HEK293 (cell line): ENCODE measurements around the gene MTMR3.

Source experiments
- GLI4 ChIP-seq: fragments of 450-650 bp; formaldehyde crosslinking; IDR thresholded peaks from 2 replicates; pipeline ENCODE4 v1.5.1; 2016; ENCODE audit warnings: missing biosample characterization, missing genetic modification characterization
- HOXA7 ChIP-seq: sonication (generic); formaldehyde crosslinking; IDR thresholded peaks from 2 replicates; pipeline ENCODE4 v1.8.1; 2022; ENCODE audit warnings: missing genetic modification reagents, borderline replicate concordance
- REST ChIP-seq: fragments of 450-650 bp; formaldehyde crosslinking; IDR thresholded peaks from 2 replicates; pipeline ENCODE4 v1.5.1; 2016; ENCODE audit warnings: missing biosample characterization, missing genetic modification characterization
- TCF7L2 ChIP-seq: IDR thresholded peaks from 2 replicates; pipeline ENCODE4 v1.6.1; 2011; ENCODE audit warnings: low read depth, mild to moderate bottlenecking, inconsistent platforms, low read length, moderate library complexity, borderline replicate concordance
- ZBTB20 ChIP-seq: fragments of 450-650 bp; formaldehyde crosslinking; IDR thresholded peaks from 2 replicates; pipeline ENCODE4 v1.5.1; 2016; ENCODE audit warnings: missing biosample characterization, missing genetic modification characterization
- ZBTB49 ChIP-seq: fragments of 450-650 bp; formaldehyde crosslinking; IDR thresholded peaks from 2 replicates; pipeline ENCODE4 v1.5.1; 2016; ENCODE audit warnings: missing biosample characterization, missing genetic modification characterization, low read depth
- ZEB2 ChIP-seq: fragments of 450-650 bp; formaldehyde crosslinking; IDR thresholded peaks from 2 replicates; pipeline ENCODE4 v1.5.1; 2016; ENCODE audit warnings: missing biosample characterization, missing genetic modification characterization
- ZNF274 ChIP-seq, 2 experiments: fragments of 200-500 bp in 1 of 2; fragments of 450-650 bp in 1 of 2; sonication (Bioruptor generic) in 1 of 2; formaldehyde crosslinking in 1 of 2; IDR thresholded peaks; 2 replicates each; pipeline versions ENCODE4 v1.5.1 to v1.6.1; 2014 to 2016; ENCODE audit warnings: borderline replicate concordance in 1 of 2, inconsistent platforms in 1 of 2, low read length in 1 of 2, missing biosample characterization in 1 of 2, missing genetic modification characterization in 1 of 2
- ZNF280D ChIP-seq: fragments of 450-650 bp; formaldehyde crosslinking; IDR thresholded peaks from 2 replicates; pipeline ENCODE4 v1.5.1; 2016; ENCODE audit warnings: missing biosample characterization, missing genetic modification characterization
- ZNF518A ChIP-seq: fragments of 450-650 bp; formaldehyde crosslinking; conservative IDR thresholded peaks from 2 replicates; pipeline ENCODE4 v1.5.1; 2016; ENCODE audit warnings: low read depth, missing biosample characterization, missing genetic modification characterization
- ZNF654 ChIP-seq: fragments of 450-650 bp; formaldehyde crosslinking; IDR thresholded peaks from 2 replicates; pipeline ENCODE4 v1.5.1; 2016; ENCODE audit warnings: low read depth, missing biosample characterization, missing genetic modification characterization
- ZNF747 ChIP-seq: fragments of 450-650 bp; formaldehyde crosslinking; IDR thresholded peaks from 2 replicates; pipeline ENCODE4 v1.5.1; 2016; ENCODE audit warnings: missing biosample characterization, missing genetic modification characterization
- TF ChIP-seq, protein P1 (sequence below): fragments of 450-650 bp; formaldehyde crosslinking; IDR thresholded peaks from 2 replicates; pipeline ENCODE4 v1.5.1; 2016; ENCODE audit warnings: missing biosample characterization, missing genetic modification characterization

DNA sequence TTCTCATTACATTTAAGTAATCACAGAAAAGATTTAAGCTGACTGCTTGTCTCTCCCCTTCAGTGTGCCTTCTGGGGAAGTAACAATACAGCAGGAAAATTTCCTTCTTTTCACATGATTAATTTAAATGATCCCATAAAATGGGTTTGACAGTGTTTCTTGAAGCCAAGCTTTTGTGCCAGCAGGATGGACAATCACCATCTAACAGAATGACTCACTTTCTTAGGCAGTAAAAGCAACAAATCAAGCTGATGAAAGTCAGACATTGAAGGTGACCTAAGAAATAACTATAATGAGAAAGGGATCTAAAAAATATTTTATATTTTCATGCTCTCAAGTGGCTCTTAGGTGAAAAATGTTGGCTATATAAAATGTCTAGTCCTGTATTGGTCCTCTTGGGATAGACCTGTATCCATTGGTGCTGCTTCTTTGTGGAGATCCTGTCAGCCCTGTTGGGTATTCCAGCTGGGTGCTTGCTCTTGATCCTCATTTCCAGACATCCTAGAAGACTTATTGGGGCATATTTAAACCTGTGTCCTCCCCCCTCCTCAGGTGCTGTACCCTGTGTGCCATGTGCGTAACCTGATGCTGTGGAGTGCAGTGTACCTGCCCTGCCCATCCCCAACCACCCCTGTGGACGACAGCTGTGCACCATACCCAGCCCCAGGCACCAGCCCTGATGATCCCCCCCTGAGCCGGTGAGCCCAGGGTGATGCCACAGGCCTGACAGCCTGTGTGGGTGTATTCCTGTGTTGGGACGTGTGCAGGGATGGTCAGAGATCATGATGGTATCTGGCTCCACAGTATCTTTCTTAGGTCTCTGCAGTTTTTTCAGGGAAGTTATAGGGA is 134.6 kb downstream of the MTMR3 start:
- TF ChIP-seq ZNF747 (no peak), TCF7L2 (no peak), ZEB2 (tag by site-specific recombination) (no peak), ZNF274 (IDR thresholded peaks at IDR 0.05; ENCODE audit: low read length) (no peak), ZNF274 (tag by site-specific recombination; IDR thresholded peaks at IDR 0.05; ENCODE audit: borderline replicate concordance) (no peak), GLI4 (tag by site-specific recombination) (no peak), ZNF518A (tag by site-specific recombination) (no peak), ZBTB49 (tag by site-specific recombination) (no peak), ZNF654 (tag by site-specific recombination) (no peak), HOXA7 (CRISPR knock-in tag) (no peak), ZNF280D (no peak), ZBTB20 (tag by site-specific recombination) (no peak), REST (tag by site-specific recombination) (no peak)
- TF ChIP-seq, protein P1, sequence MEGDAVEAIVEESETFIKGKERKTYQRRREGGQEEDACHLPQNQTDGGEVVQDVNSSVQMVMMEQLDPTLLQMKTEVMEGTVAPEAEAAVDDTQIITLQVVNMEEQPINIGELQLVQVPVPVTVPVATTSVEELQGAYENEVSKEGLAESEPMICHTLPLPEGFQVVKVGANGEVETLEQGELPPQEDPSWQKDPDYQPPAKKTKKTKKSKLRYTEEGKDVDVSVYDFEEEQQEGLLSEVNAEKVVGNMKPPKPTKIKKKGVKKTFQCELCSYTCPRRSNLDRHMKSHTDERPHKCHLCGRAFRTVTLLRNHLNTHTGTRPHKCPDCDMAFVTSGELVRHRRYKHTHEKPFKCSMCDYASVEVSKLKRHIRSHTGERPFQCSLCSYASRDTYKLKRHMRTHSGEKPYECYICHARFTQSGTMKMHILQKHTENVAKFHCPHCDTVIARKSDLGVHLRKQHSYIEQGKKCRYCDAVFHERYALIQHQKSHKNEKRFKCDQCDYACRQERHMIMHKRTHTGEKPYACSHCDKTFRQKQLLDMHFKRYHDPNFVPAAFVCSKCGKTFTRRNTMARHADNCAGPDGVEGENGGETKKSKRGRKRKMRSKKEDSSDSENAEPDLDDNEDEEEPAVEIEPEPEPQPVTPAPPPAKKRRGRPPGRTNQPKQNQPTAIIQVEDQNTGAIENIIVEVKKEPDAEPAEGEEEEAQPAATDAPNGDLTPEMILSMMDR = no peak
